H1 (cell line): ENCODE data around the gene NOSIP. TPM values are rescaled to one million over a fixed set of nuclear protein-coding genes. Genes with fewer than 3 reads are reported as not detected.
A peak's percentile ranks its signal among the peaks of the same experiment; 100 is the strongest.

ENCODE experiments used
- CTCF ChIA-PET: fragments of 300-600 bp; sonication (Branson Sonifier 250); formaldehyde crosslinking; loops from one replicate; lab custom pipeline; 2021; ENCODE audit not compliant: partially characterized antibody; lab: Charles Lee
- POLR2A ChIA-PET: fragments of 300-600 bp; sonication (Branson Sonifier 250); formaldehyde crosslinking; loops from one replicate; lab custom pipeline; 2021; ENCODE audit warnings: inconsistent platforms; ENCODE audit not compliant: partially characterized antibody; lab: Charles Lee
- DNase-seq, 2 experiments: peaks; one replicate each; pipeline versions ENCODE4 v3.0.0 to v3.0.0-alpha.2; 2010 to 2022; ENCODE audit warnings: low spot score in 2 of 2, low read depth in 1 of 2, mixed read lengths in 1 of 2
- FAIRE-seq: peaks from 2 replicates; lab custom pipeline; 2011; peaks lifted over from hg19 to GRCh38; lab: Jason Lieb, UNC
- H2AFZ ChIP-seq: 2 replicates; pipeline ENCODE4 v1.8.1; 2012; ENCODE audit warnings: low read length, inconsistent platforms
- H2AK5ac ChIP-seq: 2 replicates; pipeline ENCODE4 v1.6.1; 2013; ENCODE audit warnings: low read depth, low read length
- H2BK120ac ChIP-seq: replicated peaks from 2 replicates; pipeline ENCODE3; 2013; ENCODE audit warnings: low read depth, low read length, inconsistent platforms
- H2BK12ac ChIP-seq: 2 replicates; pipeline ENCODE4 v1.6.1; 2013; ENCODE audit warnings: low read depth, low read length
- H2BK15ac ChIP-seq: 2 replicates; pipeline ENCODE4 v1.6.1; 2013; ENCODE audit warnings: low read length
- H2BK20ac ChIP-seq: 2 replicates; pipeline ENCODE4 v1.6.1; 2013; ENCODE audit warnings: low read length
- H2BK5ac ChIP-seq: 2 replicates; pipeline ENCODE4 v1.6.1; 2013; ENCODE audit warnings: low read depth, low read length
- H3K14ac ChIP-seq: 2 replicates; pipeline ENCODE4 v1.6.1; 2013; ENCODE audit warnings: inconsistent platforms; ENCODE audit not compliant: insufficient read length
- H3K18ac ChIP-seq: 2 replicates; pipeline ENCODE4 v1.6.1; 2013; ENCODE audit warnings: low read length; ENCODE audit errors: extremely low read depth
- H3K23ac ChIP-seq: 2 replicates; pipeline ENCODE4 v1.6.1; 2013; ENCODE audit warnings: inconsistent platforms; ENCODE audit not compliant: insufficient read length
- H3K23me2 ChIP-seq: 2 replicates; pipeline ENCODE4 v1.6.1; 2013; ENCODE audit warnings: low read depth, low read length
- H3K27ac ChIP-seq: 2 replicates; pipeline ENCODE4 v1.6.1; 2011; ENCODE audit warnings: low read depth, low read length, inconsistent platforms
- H3K27me3 ChIP-seq, 4 experiments: replicated peaks in 1 of 4; 1 replicate in 1 of 4; 2 replicates in 3 of 4; pipeline versions ENCODE4 v1.6.1 to v1.8.1; 2011 to 2013; ENCODE audit warnings: low read length in 3 of 4, mild to moderate bottlenecking in 3 of 4, inconsistent platforms in 2 of 4, mixed read lengths in 2 of 4, moderate library complexity in 1 of 4; ENCODE audit not compliant: control insufficient read depth in 3 of 4, insufficient read depth in 3 of 4; ENCODE audit errors: extremely low read depth in 1 of 4
- H3K36me3 ChIP-seq, 4 experiments: 2 replicates each; pipeline versions ENCODE4 v1.6.1 to v1.8.1; 2011 to 2013; ENCODE audit warnings: mild to moderate bottlenecking in 4 of 4, low read length in 3 of 4, moderate library complexity in 2 of 4, control low read depth in 1 of 4, inconsistent platforms in 1 of 4; ENCODE audit not compliant: insufficient read depth in 4 of 4, control insufficient read depth in 2 of 4
- H3K4ac ChIP-seq: replicated peaks from 2 replicates; pipeline ENCODE3; 2013; ENCODE audit warnings: low read length, low read depth, mixed read lengths, inconsistent platforms; ENCODE audit not compliant: insufficient read length
- H3K4me1 ChIP-seq, 4 experiments: replicated peaks in 1 of 4; 1 replicate in 1 of 4; 2 replicates in 3 of 4; pipeline versions ENCODE4 v1.6.1 to v1.8.1; 2011 to 2013; ENCODE audit warnings: low read length in 3 of 4, inconsistent platforms in 2 of 4, mixed read lengths in 1 of 4; ENCODE audit not compliant: insufficient read depth in 4 of 4, control insufficient read depth in 3 of 4
- H3K4me2 ChIP-seq, 2 experiments: 2 replicates each; pipeline versions ENCODE4 v1.6.1 to v1.8.1; 2011 to 2013; ENCODE audit warnings: low read depth in 2 of 2, low read length in 2 of 2, control low read depth in 1 of 2, inconsistent platforms in 1 of 2, mild to moderate bottlenecking in 1 of 2; ENCODE audit not compliant: insufficient read depth in 1 of 2
- H3K4me3 ChIP-seq, 4 experiments: fragments of 200-600, 300-600 bp in 1 of 4; sonication (generic), shearing (Covaris generic), sonication (Bioruptor Twin) in 1 of 4; 2 replicates each; pipeline versions ENCODE4 v1.5.1 to v1.8.1; 2011 to 2016; ENCODE audit warnings: low read length in 4 of 4, low read depth in 3 of 4, control low read depth in 2 of 4, inconsistent platforms in 2 of 4, mild to moderate bottlenecking in 2 of 4, mixed read lengths in 1 of 4, moderate library complexity in 1 of 4; ENCODE audit not compliant: insufficient read depth in 2 of 4; ENCODE audit errors: extremely low read depth in 1 of 4
- H3K56ac ChIP-seq: replicated peaks from 2 replicates; pipeline ENCODE3; 2013; ENCODE audit warnings: low read depth, mild to moderate bottlenecking, mixed read lengths, low read length, inconsistent platforms; ENCODE audit not compliant: insufficient read length
- H3K79me1 ChIP-seq: 2 replicates; pipeline ENCODE4 v1.6.1; 2013; ENCODE audit warnings: low read depth, low read length, control low read depth
- H3K79me2 ChIP-seq, 2 experiments: 2 replicates each; pipeline versions ENCODE4 v1.6.1 to v1.8.1; 2012 to 2013; ENCODE audit warnings: low read length in 2 of 2, mild to moderate bottlenecking in 2 of 2, inconsistent platforms in 1 of 2; ENCODE audit not compliant: insufficient read depth in 2 of 2, control insufficient read depth in 1 of 2
- H3K9ac ChIP-seq, 4 experiments: replicated peaks in 1 of 4; 1 replicate in 1 of 4; 2 replicates in 3 of 4; pipeline versions ENCODE4 v1.6.1 to v1.8.1; 2011 to 2013; ENCODE audit warnings: low read depth in 3 of 4, low read length in 3 of 4, control low read depth in 2 of 4, mild to moderate bottlenecking in 2 of 4, moderate library complexity in 2 of 4, inconsistent platforms in 1 of 4; ENCODE audit errors: extremely low read depth in 1 of 4
- H3K9me3 ChIP-seq, 2 experiments: 2 replicates each; pipeline versions ENCODE4 v1.6.1 to v1.8.1; 2012 to 2013; ENCODE audit warnings: mild to moderate bottlenecking in 2 of 2, moderate library complexity in 2 of 2, control low read depth in 1 of 2, inconsistent platforms in 1 of 2, low read depth in 1 of 2, low read length in 1 of 2, mixed read lengths in 1 of 2; ENCODE audit not compliant: insufficient read depth in 2 of 2
- H4K20me1 ChIP-seq, 2 experiments: replicated peaks in 1 of 2; 2 replicates each; pipeline versions ENCODE3 to v1.8.1; 2011 to 2013; ENCODE audit warnings: inconsistent platforms in 2 of 2, low read length in 2 of 2, mild to moderate bottlenecking in 1 of 2; ENCODE audit not compliant: insufficient read depth in 2 of 2, control insufficient read depth in 1 of 2
- H4K5ac ChIP-seq: 2 replicates; pipeline ENCODE4 v1.6.1; 2013; ENCODE audit warnings: low read length, low read depth, mixed read lengths, inconsistent platforms; ENCODE audit not compliant: insufficient read length
- H4K8ac ChIP-seq: 2 replicates; pipeline ENCODE4 v1.8.0; 2013; ENCODE audit warnings: mild to moderate bottlenecking, moderate library complexity, low read length, inconsistent platforms; ENCODE audit not compliant: insufficient read depth; ENCODE audit errors: extremely low read depth
- H4K91ac ChIP-seq: replicated peaks from 2 replicates; pipeline ENCODE3; 2013; ENCODE audit warnings: low read length, mixed read lengths, inconsistent platforms; ENCODE audit not compliant: insufficient read length
- ASH2L ChIP-seq: fragments of 200-600, 300-600 bp; sonication (generic); IDR thresholded peaks from one replicate; pipeline ENCODE4 v1.7.1; 2017; ENCODE audit warnings: low read length
- BACH1 ChIP-seq: IDR thresholded peaks from 2 replicates; pipeline ENCODE4 v1.6.1; 2012; ENCODE audit warnings: low read length, improper control_type of control experiment
- GTF2F1 ChIP-seq: IDR thresholded peaks from 2 replicates; pipeline ENCODE4 v1.6.1; 2012; ENCODE audit warnings: low read depth, low read length, improper control_type of control experiment, borderline replicate concordance
- MAX ChIP-seq: IDR thresholded peaks from 2 replicates; pipeline ENCODE4 v1.6.1; 2012; ENCODE audit warnings: inconsistent platforms
- POLR2A ChIP-seq, 2 experiments: IDR thresholded peaks; 1 replicate in 1 of 2; 2 replicates in 1 of 2; pipeline ENCODE4 v1.6.1; 2011; ENCODE audit warnings: low read depth in 2 of 2, low read length in 2 of 2, mild to moderate bottlenecking in 2 of 2; ENCODE audit errors: control extremely low read depth in 1 of 2
- RBBP5 ChIP-seq: IDR thresholded peaks from 2 replicates; pipeline ENCODE4 v1.7.1; 2012; ENCODE audit warnings: low read depth, mild to moderate bottlenecking, inconsistent platforms, low read length, moderate library complexity, borderline replicate concordance
- SAP30 ChIP-seq: fragments of 300-600 bp; sonication (generic); IDR thresholded peaks from 2 replicates; pipeline ENCODE4 v1.7.1; 2012; ENCODE audit warnings: low read length, moderate library complexity, mild to moderate bottlenecking, inconsistent platforms; ENCODE audit not compliant: insufficient read depth, insufficient replicate concordance
- SIN3A ChIP-seq, 2 experiments: IDR thresholded peaks in 1 of 2; conservative IDR thresholded peaks in 1 of 2; 2 replicates each; pipeline ENCODE4 v1.6.1; 2011 to 2012; ENCODE audit warnings: low read length in 2 of 2, improper control_type of control experiment in 1 of 2, low read depth in 1 of 2, mild to moderate bottlenecking in 1 of 2
- SP4 ChIP-seq: IDR thresholded peaks from 2 replicates; pipeline ENCODE4 v1.6.1; 2012; ENCODE audit warnings: low read length, inconsistent platforms
- WGBS, 2 experiments: shearing (Covaris generic) in 1 of 2; methylation state at CpG; one replicate each; pipeline versions ENCODE4 v1.1.6 to v1.1.7; 2013 to 2015; ENCODE audit warnings: low lambda C conversion rate in 2 of 2, mixed read lengths in 2 of 2, inconsistent platforms in 1 of 2, low coverage in 1 of 2, missing lambda C conversion rate in 1 of 2; ENCODE audit not compliant: insufficient replicate concordance in 2 of 2, insufficient coverage in 1 of 2, insufficient read length in 1 of 2; ENCODE audit errors: extremely low coverage in 1 of 2, missing lambda C conversion rate in 1 of 2; 5-methylcytosine and 5-hydroxymethylcytosine counted together
- polyA plus RNA-seq, 7 experiments: library from polyadenylated mRNA; depleted of rRNA in 3 of 7; stranded (reverse) in 5 of 7; unstranded in 2 of 7; fragments of >200 nt in 5 of 7; fragments of 200-250 nt in 2 of 7; gene quantifications; 1 replicate in 5 of 7; 2 replicates in 1 of 7; 4 replicates in 1 of 7; pipeline versions ENCODE4 v1.2.1 to v1.2.3, GENCODE V29; 2011 to 2013; ENCODE audit warnings: missing spikeins in 2 of 7, mixed read lengths in 2 of 7
- total RNA-seq: library from RNA; stranded (reverse); fragmentation: NEBNext Ultra II Directional; extraction: Animal tissue kit (Norgen Biotek cat#: 25700); gene quantifications from 2 replicates; pipeline ENCODE4 v1.2.1, GENCODE V29; 2021

The NOSIP gene
- total and polyA plus RNA-seq, 2 of the 8 experiments (the other 6 are each of a cell fraction or from before 2014, with no cell fraction given) = 85.1 to 192 TPM

- H3K27ac ChIP-seq = no peak overlapping the region
- peak in 1 of 2 experiments; percentile 96 for DNase-seq
- TF ChIP-seq SIN3A (conservative IDR thresholded peaks at IDR 0.05 in 1 of 2, IDR thresholded peaks at IDR 0.05 in 1 of 2; ENCODE audit: low read depth in 1 of 2, low read length in 2 of 2) (peak; percentile 44 to 63; a peak in 2 of 4 replicates), SP4 (peak; percentile 79), GTF2F1 (no peak), SAP30 (peak; percentile 36), ASH2L (peak; percentile 57), MAX (peak; percentile 87), BACH1 (peak; percentile 53; the same call in 1 of the 2 replicates), POLR2A (IDR thresholded peaks at IDR 0.05; ENCODE audit: control extremely low read depth in 1 of 2, low read depth in 2 of 2, low read length in 2 of 2) (no peak), RBBP5 (peak; percentile 30; the same call in 1 of the 2 replicates)
These were observed 46.5 kb downstream of the NOSIP start for GRCh38 chr19:49533551-49534488.

More at GRCh38 chr19:49533551-49534488, 46.5 kb downstream of the NOSIP start:
- Histone ChIP-seq H2BK20ac (no peak overlapping the region), H4K8ac (no peak overlapping the region; the same call in 1 of the 2 replicates), H3K9ac (peak overlapping the region in 1 of 4 experiments; percentile 20; a peak in 2 of 7 replicates), H2AFZ (no peak overlapping the region; the same call in 1 of the 2 replicates), H4K91ac (no peak overlapping the region), H3K4me1 (peaks cover 0 to 9% (median 1%) of the 10 kb centered on the region in 4 experiments; a peak in 5 of 7 replicates), H3K14ac (no peak overlapping the region), H3K9me3 (no peaks in the 10 kb centered on the region), H4K20me1 (peaks cover 0 to 10% of the 10 kb centered on the region in 2 experiments), H3K79me1 (no peaks in the 10 kb centered on the region), H3K4me3 (peak overlapping the region; percentile 60 to 81 (median 72)), H3K4ac (no peak overlapping the region), H3K18ac (no peak overlapping the region), H2BK15ac (0 out of 2 replicates have a peak overlapping the region, but pooled peaks have one; percentile 75), H3K79me2 (no peaks in the 10 kb centered on the region), H3K36me3 (no peaks in the 10 kb centered on the region), H4K5ac (no peak overlapping the region), H2AK5ac (no peak overlapping the region), H3K4me2 (peak overlapping the region; percentile 63 to 99), H2BK120ac (no peak overlapping the region), H3K23ac (no peak overlapping the region), H2BK5ac (no peak overlapping the region), H2BK12ac (no peak overlapping the region), H3K23me2 (peaks cover 8% of the 10 kb centered on the region; the same call in 1 of the 2 replicates), H3K56ac (no peak overlapping the region), H3K27me3 (no peaks in the 10 kb centered on the region; a peak in 1 of 7 replicates)
- WGBS, 2 experiments = 2% methylated on average over 42 of the region's 87 CpGs; no CpG with 5 or more reads in 1 of the 2 experiments
- CTCF ChIA-PET = interaction anchor here (0.5 to 6.6 kb wide), 14 partner anchors 9 to 325 kb away, joined by 3 to 54 read pairs (median 4); partner anchors contain the start of gene PRRG2
- no peak for FAIRE-seq
- POLR2A ChIA-PET = interaction anchor here (0.6 to 2.9 kb wide), 15 partner anchors 9 to 47 kb away, joined by 3 to 17 read pairs (median 7); partner anchors contain the start of genes NOSIP, PRRG2, RPL13A and RPS11
